Aorta (tissue), 5 donors: ENCODE results near the gene PRR5L. TPM values are rescaled to one million over a fixed set of nuclear protein-coding genes. Genes with fewer than 3 reads are reported as not detected.
"Not testable (repeated sequence)": the region's sequence is repeated elsewhere in the genome, so short reads cannot be mapped to it uniquely, and the experiment has no call there.

Source experiments
- ATAC-seq: fragments of 200-7000 bp; cut with Tn5 transposase; one replicate; pipeline ENCODE4 v1.9.1; 2022; ENCODE audit warnings: moderate library complexity; ENCODE audit not compliant: low FRiP score
- DNase-seq, 2 donors: peaks; one replicate each; pipeline ENCODE4 v3.0.0-alpha.2; 2020
- H3K27ac ChIP-seq, 2 donors: one replicate each; pipeline ENCODE4 v1.5.1; 2013; ENCODE audit warnings: low read length in 2 of 2, mild to moderate bottlenecking in 2 of 2, moderate library complexity in 2 of 2, control low read depth in 1 of 2, inconsistent platforms in 1 of 2, low read depth in 1 of 2
- H3K27me3 ChIP-seq, 2 donors: one replicate each; pipeline ENCODE4 v1.6.1; 2013; ENCODE audit warnings: control low read depth in 1 of 2, low read length in 1 of 2, mild to moderate bottlenecking in 1 of 2, moderate library complexity in 1 of 2; ENCODE audit not compliant: insufficient read depth in 2 of 2, control insufficient read depth in 1 of 2
- H3K36me3 ChIP-seq, 2 donors: one replicate each; pipeline ENCODE4 v1.6.1; 2013; ENCODE audit warnings: control low read depth in 1 of 2, low read length in 1 of 2, mild to moderate bottlenecking in 1 of 2; ENCODE audit not compliant: insufficient read depth in 2 of 2, control insufficient read depth in 1 of 2
- H3K4me1 ChIP-seq, 2 donors: one replicate each; pipeline ENCODE4 v1.6.1; 2013; ENCODE audit warnings: low read length in 2 of 2, control low read depth in 1 of 2, mild to moderate bottlenecking in 1 of 2, moderate library complexity in 1 of 2; ENCODE audit not compliant: insufficient read depth in 2 of 2, control insufficient read depth in 1 of 2
- H3K4me3 ChIP-seq, 2 donors: one replicate each; pipeline ENCODE4 v1.5.1; 2013; ENCODE audit warnings: low read length in 2 of 2, control low read depth in 1 of 2, mild to moderate bottlenecking in 1 of 2
- H3K9me3 ChIP-seq: one replicate; pipeline ENCODE4 v1.6.1; 2013; ENCODE audit warnings: mild to moderate bottlenecking, low read length; ENCODE audit not compliant: control insufficient read depth
- WGBS, 2 donors: extraction: QIAGEN DNeasy Blood & Tissue Kit; methylation state at CpG; one replicate each; pipeline ENCODE4 v1.1.7; 2013; 5-methylcytosine and 5-hydroxymethylcytosine counted together
- intact Hi-C, 2 donors: fragments of 100-400 bp; cut with DNase I; formaldehyde crosslinking; loops; one replicate each; pipeline versions ENCODE4 v1.14.2 to v1.15.0; 2022
- polyA plus RNA-seq, 2 donors: library from polyadenylated mRNA; stranded (reverse); fragments of 200-250 nt; gene quantifications; one replicate each; pipeline ENCODE4 v1.2.3, GENCODE V29; 2013
- total RNA-seq, 2 donors: library from RNA; stranded (reverse); fragmentation: NEBNext Ultra II Directional; extraction: Animal tissue kit (Norgen Biotek cat#: 25700); gene quantifications; one replicate each; pipeline ENCODE4 v1.2.1, GENCODE V29; 2021
- donor health status: healthy with polysubstance abuse.
- donor health status: Bipolar disorder and iron deficiency.
- donor health status: DM: no; HTN: no; CAD: no.
- donor health status: DM: no; HTN: no; CAD: no.
- donor health status: DM: yes; HTN: yes; CAD: no.

The PRR5L gene
- total and polyA plus RNA-seq, 4 donors: 3.3 to 15.3 (median 5.4) TPM

- intact Hi-C loops: no loop called here
- Histone ChIP-seq H3K27ac (no peak overlapping the region), H3K4me3 (no peak overlapping the region), H3K4me1 (peaks cover 0 to 1% of the 10 kb centered on the region in 2 donors), H3K9me3 (no peaks in the 10 kb centered on the region), H3K36me3 (no peaks in the 10 kb centered on the region), H3K27me3 (no peaks in the 10 kb centered on the region)
- WGBS, 2 donors: 41 to 51% methylated on average over 7 of the region's 7 CpGs
- DNase-seq (no peak), ATAC-seq (no peak)
Observed at GRCh38 chr11:36507824-36508489, 211.9 kb downstream of the PRR5L start.

- 8 to 11% methylated on average over 3 of the region's 3 CpGs for WGBS, 2 donors
- Histone ChIP-seq H3K4me1 (no peaks in the 10 kb centered on the region), H3K27ac (peak overlapping the region in 1 of 2 donors; percentile 49), H3K36me3 (no peaks in the 10 kb centered on the region), H3K27me3 (no peaks in the 10 kb centered on the region), H3K9me3 (no peaks in the 10 kb centered on the region), H3K4me3 (peak overlapping the region in 1 of 2 donors; percentile 83)
- DNase-seq (no peak), ATAC-seq (no peak)
- intact Hi-C loops: no loop called here
Observed at GRCh38 chr11:36508743-36509142, 212.7 kb downstream of the PRR5L start.

GRCh38 chr11:36509201-36509639, 213.1 kb downstream of the PRR5L start:
- Histone ChIP-seq H3K27me3 (no peaks in the 10 kb centered on the region), H3K4me3 (peak overlapping the region; percentile 30 to 83), H3K36me3 (no peaks in the 10 kb centered on the region), H3K27ac (peak overlapping the region in 1 of 2 donors; percentile 14), H3K4me1 (no peaks in the 10 kb centered on the region), H3K9me3 (peaks cover 3% of the 10 kb centered on the region)
- ATAC-seq (peak; percentile 47), DNase-seq (no peak)
- WGBS, 2 donors: 0% methylated on average over 15 of the region's 15 CpGs
- intact Hi-C loops: no loop called here

- Histone ChIP-seq H3K27me3 (no peaks in the 10 kb centered on the region), H3K9me3 (peaks cover 3% of the 10 kb centered on the region), H3K36me3 (no peaks in the 10 kb centered on the region), H3K4me1 (no peaks in the 10 kb centered on the region), H3K27ac (peak within 1 kb of the TSS in 1 of 2 donors; percentile 14), H3K4me3 (peak within 1 kb of the TSS; percentile 30 to 83)
- peak; percentile 94 to 98 for DNase-seq
- intact Hi-C loops: no loop called here
- peak; percentile 99 for ATAC-seq
- WGBS, 2 donors: 0% methylated on average over 55 to 81 of the region's 81 CpGs
Observed at GRCh38 chr11:36509694-36510593, 213.9 kb downstream of the PRR5L start, which contains the start of gene TRAF6. TRAF6 (minus strand) TSS chr11:36510272; CDS start chr11:36501515, 8,757 bp downstream.

- ATAC-seq (peak; percentile 9), DNase-seq (no peak)
- H3K4me1 ChIP-seq: no peaks in the 10 kb centered on the region
- 3 to 4% methylated on average over 8 of the region's 8 CpGs for WGBS, 2 donors
- no peaks in the 10 kb centered on the region for H3K36me3 ChIP-seq
- intact Hi-C loops: no loop called here
- peak overlapping the region; percentile 30 to 83 for H3K4me3 ChIP-seq
- H3K27me3 ChIP-seq: no peaks in the 10 kb centered on the region
- no peak overlapping the region for H3K27ac ChIP-seq
- H3K9me3 ChIP-seq: peaks cover 3% of the 10 kb centered on the region
Observed at GRCh38 chr11:36510594-36510942, 214.5 kb downstream of the PRR5L start.

- H3K9me3 ChIP-seq, DNase-seq, H3K4me1 ChIP-seq, H3K27me3 ChIP-seq, ATAC-seq, H3K27ac ChIP-seq, H3K36me3 ChIP-seq, intact Hi-C loops, H3K4me3 ChIP-seq: not testable (repeated sequence)
- 82 to 84% methylated on average over 2 of the region's 2 CpGs for WGBS, 2 donors
Observed at GRCh38 chr11:36511062-36511461, 215.0 kb downstream of the PRR5L start.

GRCh38 chr11:36512016-36512415, 215.9 kb downstream of the PRR5L start:
- ATAC-seq (no peak), DNase-seq (no peak)
- H3K36me3 ChIP-seq: no peaks in the 10 kb centered on the region
- H3K4me1 ChIP-seq: no peaks in the 10 kb centered on the region
- peaks cover 3% of the 10 kb centered on the region for H3K9me3 ChIP-seq
- H3K4me3 ChIP-seq: no peak overlapping the region
- H3K27me3 ChIP-seq: no peaks in the 10 kb centered on the region
- 56 to 63% methylated on average over 5 of the region's 5 CpGs for WGBS, 2 donors
- intact Hi-C loops: no loop called here
- no peak overlapping the region for H3K27ac ChIP-seq

- no peak for DNase-seq
- no peak for ATAC-seq
- intact Hi-C loops: no loop called here
- peaks cover 3% of the 10 kb centered on the region for H3K9me3 ChIP-seq
- H3K4me1 ChIP-seq: no peaks in the 10 kb centered on the region
- no peak overlapping the region for H3K4me3 ChIP-seq
- H3K36me3 ChIP-seq: no peaks in the 10 kb centered on the region
- no peak overlapping the region for H3K27ac ChIP-seq
- 52 to 53% methylated on average over 2 of the region's 2 CpGs for WGBS, 2 donors
- no peaks in the 10 kb centered on the region for H3K27me3 ChIP-seq
Observed at GRCh38 chr11:36513965-36514364, 217.9 kb downstream of the PRR5L start.
